Thoracic aorta (tissue), 2 donors: ENCODE data around the gene RASA3. TPM values are rescaled to one million over a fixed set of nuclear protein-coding genes. Genes with fewer than 3 reads are reported as not detected.

Experiments used
- ATAC-seq: fragments of 150-250 bp; one replicate; pipeline ENCODE4 v1.8.0; 2017; ENCODE audit warnings: low read depth; ENCODE audit not compliant: insufficient number of reproducible peaks, low FRiP score
- DNase-seq: peaks from one replicate; pipeline ENCODE4 v3.0.0-alpha.2; 2020; ENCODE audit warnings: low spot score
- H3K27ac ChIP-seq, 2 donors: fragments of 200-600 bp; sonication (generic); 1 replicate in 1 of 2; 2 replicates in 1 of 2; pipeline ENCODE4 v1.5.1; 2016; ENCODE audit warnings: mild to moderate bottlenecking in 2 of 2, moderate library complexity in 2 of 2
- H3K27me3 ChIP-seq: fragments of 200-600 bp; sonication (generic); replicated peaks from 2 replicates; pipeline ENCODE4 v1.6.0; 2016; ENCODE audit warnings: mild to moderate bottlenecking; ENCODE audit not compliant: insufficient read depth
- H3K36me3 ChIP-seq: fragments of 200-600 bp; sonication (generic); one replicate; pipeline ENCODE4 v1.5.1; 2016
- H3K4me1 ChIP-seq, 2 donors: fragments of 200-600 bp; sonication (generic); 1 replicate in 1 of 2; 2 replicates in 1 of 2; pipeline versions ENCODE4 v1.5.1 to v1.6.0; 2016; ENCODE audit warnings: low read depth in 2 of 2, mild to moderate bottlenecking in 1 of 2; ENCODE audit not compliant: control insufficient read depth in 1 of 2
- H3K4me3 ChIP-seq: fragments of 200-600 bp; sonication (generic); 2 replicates; pipeline ENCODE4 v1.5.1; 2016; ENCODE audit warnings: mild to moderate bottlenecking
- H3K9me3 ChIP-seq: fragments of 200-600 bp; sonication (generic); 2 replicates; pipeline ENCODE4 v1.5.1; 2016
- CTCF ChIP-seq: fragments of 200-600 bp; sonication (generic); IDR thresholded peaks from one replicate; pipeline ENCODE4 v1.5.1; 2019; ENCODE audit warnings: antibody characterized with exemption
- total RNA-seq, 2 donors: library from RNA; depleted of rRNA; stranded (reverse); fragments of >200 nt; gene quantifications; one replicate each; pipeline versions ENCODE4 v1.1.0 to v1.2.3, GENCODE V29; 2016

The RASA3 gene
- total RNA-seq, 2 donors from 2014 or later = 38.9 to 48.6 TPM

GRCh38 chr13:114097212-114097892 lies 35.1 kb downstream of the RASA3 start:
- TF ChIP-seq CTCF = no peak
- Histone ChIP-seq H3K36me3 (no peaks in the 10 kb centered on the region), H3K27me3 (no peaks in the 10 kb centered on the region), H3K27ac (no peak overlapping the region), H3K4me1 (peaks cover 12 to 23% of the 10 kb centered on the region in 2 donors), H3K4me3 (no peak overlapping the region), H3K9me3 (peaks cover 3% of the 10 kb centered on the region)
- no peak for DNase-seq
- no peak for ATAC-seq

- H3K4me1 ChIP-seq = peaks cover 12 to 20% of the 10 kb centered on the region in 2 donors
- TF ChIP-seq CTCF = no peak
- no peaks in the 10 kb centered on the region for H3K27me3 ChIP-seq
- no peaks in the 10 kb centered on the region for H3K36me3 ChIP-seq
- H3K4me3 ChIP-seq = no peak overlapping the region
- H3K9me3 ChIP-seq = peaks cover 3% of the 10 kb centered on the region
- H3K27ac ChIP-seq = no peak overlapping the region
- ATAC-seq (no peak), DNase-seq (no peak)
Measured at GRCh38 chr13:114096811-114097211, 35.6 kb downstream of the RASA3 start.

GRCh38 chr13:114096031-114096485 lies 36.4 kb downstream of the RASA3 start:
- Histone ChIP-seq H3K36me3 (no peaks in the 10 kb centered on the region), H3K4me3 (no peak overlapping the region), H3K4me1 (peaks cover 10 to 12% of the 10 kb centered on the region in 2 donors), H3K27me3 (no peaks in the 10 kb centered on the region), H3K9me3 (peaks cover 3% of the 10 kb centered on the region), H3K27ac (no peak overlapping the region)
- no peak for DNase-seq
- no peak for ATAC-seq
- no peak for TF ChIP-seq CTCF

GRCh38 chr13:114095486-114095885 lies 36.9 kb downstream of the RASA3 start:
- Histone ChIP-seq H3K4me3 (no peak overlapping the region), H3K27me3 (no peaks in the 10 kb centered on the region), H3K36me3 (no peaks in the 10 kb centered on the region), H3K4me1 (peaks cover 5 to 7% of the 10 kb centered on the region in 2 donors), H3K9me3 (peaks cover 3% of the 10 kb centered on the region), H3K27ac (no peak overlapping the region)
- ATAC-seq (no peak), DNase-seq (no peak)
- no peak for TF ChIP-seq CTCF

GRCh38 chr13:114093118-114093517 lies 39.3 kb downstream of the RASA3 start:
- Histone ChIP-seq H3K27me3 (no peaks in the 10 kb centered on the region), H3K36me3 (no peaks in the 10 kb centered on the region), H3K27ac (no peak overlapping the region), H3K4me3 (no peak overlapping the region), H3K4me1 (no peaks in the 10 kb centered on the region), H3K9me3 (peaks cover 3% of the 10 kb centered on the region)
- ATAC-seq (no peak), DNase-seq (no peak)
- no peak for TF ChIP-seq CTCF
